ENCODE measurements around the gene RIMKLB. TPM values are rescaled to one million over a fixed set of nuclear protein-coding genes. Genes with fewer than 3 reads are reported as not detected.

RIMKLB gene
- total and polyA plus RNA-seq, 2 of the 4 experiments (the other 2 are of a cell fraction) = 12.5 to 18.8 TPM

DNA sequence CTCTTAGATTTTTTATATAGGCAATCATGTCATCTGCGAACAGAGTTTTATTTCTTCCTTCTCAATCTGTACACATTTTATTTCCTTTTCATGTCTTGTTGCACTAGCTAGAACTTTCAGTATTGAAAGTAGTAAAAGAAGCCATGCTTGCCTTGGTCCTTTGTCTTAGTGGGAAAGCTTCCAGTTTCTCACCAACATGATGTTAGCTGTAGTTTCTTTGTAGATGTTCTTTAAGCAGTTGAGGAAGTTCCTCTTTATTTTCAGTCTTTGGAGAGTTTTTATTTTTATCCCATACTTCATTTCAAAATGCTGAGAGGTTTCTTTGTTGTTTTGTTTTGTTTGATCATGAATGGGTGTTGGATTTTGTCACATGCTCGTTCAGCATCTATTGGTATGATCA is 12.7 kb upstream of the RIMKLB start:
- H2AK5ac ChIP-seq (ENCODE audit: low read depth, low read length) = no peak overlapping the region
- dilution Hi-C loops (cut with HindIII; ENCODE audit: low sequenced_read_pairs, unreplicated experiment) (no loop called here), intact Hi-C loops (cut with micrococcal nuclease) (no loop called here), in situ Hi-C loops (cut with MboI; ENCODE audit: low sequenced_read_pairs) (no loop called here)
- H4K8ac ChIP-seq (ENCODE audit: low read depth in 2 of 2, low read length in 2 of 2) = no peak overlapping the region
- H2BK20ac ChIP-seq (ENCODE audit: low read depth, low read length) = no peak overlapping the region
- no TSS peak for BruUV-seq (replicated peaks)
- H4K20me1 ChIP-seq (ENCODE audit: insufficient read depth, low read length) = no peaks in the 10 kb centered on the region
- WGBS, 2 experiments (ENCODE audit: extremely low coverage in 2 of 2, insufficient read length in 1 of 2) = 80% methylated on average over 1 of the region's 2 CpGs; no CpG with 5 or more reads in 1 of the 2 experiments
- H3K79me1 ChIP-seq (ENCODE audit: low read depth in 1 of 2, low read length in 2 of 2) = no peaks in the 10 kb centered on the region
- no peak overlapping the region for H3K4me2 ChIP-seq (ENCODE audit: low read depth, low read length)
- H3K9me3 ChIP-seq (ENCODE audit: control insufficient read depth, insufficient read depth, low read length) = no peaks in the 10 kb centered on the region
- ATAC-seq (ENCODE audit: low read depth) = no peak
- H3K27me3 ChIP-seq (ENCODE audit: control insufficient read depth, insufficient read depth, low read length) = no peaks in the 10 kb centered on the region; the same call in 1 of the 2 replicates
- H3K4me1 ChIP-seq (ENCODE audit: control insufficient read depth, insufficient read depth, low read length) = no peaks in the 10 kb centered on the region
- H3K4me3 ChIP-seq (ENCODE audit: insufficient read depth, low read depth, low read length) = no peak overlapping the region
- no peak overlapping the region for H3K4ac ChIP-seq (ENCODE audit: low read depth, low read length)
- TF ChIP-seq CHD1 (IDR thresholded peaks at IDR 0.05; ENCODE audit: low read depth, low read length) = no peak
- no peak for TF ChIP-seq BHLHE40 (IDR thresholded peaks at IDR 0.05; ENCODE audit: low read depth, low read length)
- no peak for TF ChIP-seq MAZ (IDR thresholded peaks at IDR 0.05; ENCODE audit: borderline replicate concordance, low read depth, low read length)
- no peak for TF ChIP-seq POLR2A (IDR thresholded peaks at IDR 0.05; ENCODE audit: low read depth, low read length)
- no peak for TF ChIP-seq RFX5 (IDR thresholded peaks at IDR 0.05; ENCODE audit: low read depth, low read length)
- no peak for TF ChIP-seq NFE2L2 (IDR thresholded peaks at IDR 0.05; ENCODE audit: low read depth, low read length)
- H3K14ac ChIP-seq (replicated peaks; ENCODE audit: low read depth, low read length) = no peak overlapping the region
- no peak overlapping the region for H3K9ac ChIP-seq (ENCODE audit: low read depth, low read length)
- no peak overlapping the region for H3K23ac ChIP-seq (ENCODE audit: low read depth, low read length)
- no peak overlapping the region for H4K5ac ChIP-seq (ENCODE audit: low read depth, low read length)
- H3K9me1 ChIP-seq (ENCODE audit: insufficient read depth, low read length) = no peaks in the 10 kb centered on the region
- CTCF ChIA-PET = interaction anchor here (0.7 kb wide), 1 partner anchor 175 kb away, joined by 3 read pairs; no protein-coding TSS in a partner anchor
- H3K56ac ChIP-seq (ENCODE audit: extremely low read depth, insufficient read depth, low read length) = no peak overlapping the region
- H2AFZ ChIP-seq (replicated peaks; ENCODE audit: low read length, poor library complexity) = no peak overlapping the region
- no peak overlapping the region for H3K18ac ChIP-seq (ENCODE audit: low read depth, low read length)
- H3K36me3 ChIP-seq (ENCODE audit: control insufficient read depth, insufficient read depth, low read length) = no peaks in the 10 kb centered on the region
- no peak for DNase-seq
- POLR2A ChIA-PET (ENCODE audit: unreplicated experiment) = no interaction called here
- no peak overlapping the region for H2BK5ac ChIP-seq (ENCODE audit: low read depth, low read length, poor library complexity, severe bottlenecking)
- no peak overlapping the region for H2AK9ac ChIP-seq (replicated peaks; ENCODE audit: low read depth, low read length, poor library complexity)
- no peak overlapping the region for H3K27ac ChIP-seq (ENCODE audit: insufficient read depth, low read length)
- H2BK120ac ChIP-seq (ENCODE audit: low read depth, low read length) = no peak overlapping the region
- no peak overlapping the region for H2BK15ac ChIP-seq (ENCODE audit: low read depth, low read length)
- no peak overlapping the region for H4K91ac ChIP-seq (ENCODE audit: insufficient read depth, low read depth, low read length)
